ENCODE data around the gene RGS6. TPM values are rescaled to one million over a fixed set of nuclear protein-coding genes. Genes with fewer than 3 reads are reported as not detected.
A peak's percentile ranks its signal among the peaks of the same experiment; 100 is the strongest.

RGS6 gene
- polyA plus RNA-seq, 3 donors = not detected

GRCh38 chr14:72498646-72499045 lies 566.4 kb downstream of the RGS6 start:
- peaks cover 4 to 20% (median 11%) of the 10 kb centered on the region in 7 donors for H3K9me3 Mint-ChIP-seq
- H3K4me2 ChIP-seq (replicated peaks; ENCODE audit: extremely low read depth, low read length, poor library complexity, severe bottlenecking) = no peak overlapping the region
- no peak overlapping the region for H3K9ac ChIP-seq (ENCODE audit: insufficient read depth, low read length, poor library complexity, severe bottlenecking)
- 100% methylated on average over 6 of the region's 7 CpGs for WGBS (ENCODE audit: insufficient coverage)
- no peaks in the 10 kb centered on the region for H3K36me3 Mint-ChIP-seq
- H3K9me3 ChIP-seq (replicated peaks in 1 of 2; ENCODE audit: control insufficient read depth in 1 of 2, insufficient read depth in 1 of 2, low read length in 2 of 2) = peaks cover 3 to 6% of the 10 kb centered on the region in 2 donors
- no peak for DNase-seq
- H3K4me1 Mint-ChIP-seq = no peaks in the 10 kb centered on the region
- peaks cover 2 to 5% (median 2%) of the 10 kb centered on the region in 3 donors for H3K27me3 Mint-ChIP-seq (ENCODE audit: low read depth in 3 of 3)
- no peaks in the 10 kb centered on the region for H4K20me1 ChIP-seq (ENCODE audit: insufficient read depth, low read length)
- H3K27ac ChIP-seq (ENCODE audit: low read depth in 1 of 2, low read length in 2 of 2) = no peak overlapping the region
- H3K27ac Mint-ChIP-seq = peak overlapping the region in 1 of 7 donors; percentile 22
- no peak overlapping the region for H3K4me3 ChIP-seq (replicated peaks in 1 of 3; ENCODE audit: low read depth in 2 of 3, low read length in 3 of 3)
- no peak overlapping the region for H3K4me3 Mint-ChIP-seq
- TF ChIP-seq CTCF (IDR thresholded peaks at IDR 0.05) = no peak
- no peaks in the 10 kb centered on the region for H3K27me3 ChIP-seq (ENCODE audit: control insufficient read depth in 2 of 2, insufficient read depth in 2 of 2, low read length in 2 of 2)
- intact Hi-C loops (cut with micrococcal nuclease) = no loop called here
- no peaks in the 10 kb centered on the region for H3K79me2 ChIP-seq (ENCODE audit: insufficient read depth, low read length)
- no peaks in the 10 kb centered on the region for H3K36me3 ChIP-seq (replicated peaks in 1 of 2; ENCODE audit: control insufficient read depth in 1 of 2, insufficient read depth in 2 of 2, low read length in 2 of 2)
- H3K4me1 ChIP-seq (ENCODE audit: control insufficient read depth in 1 of 2, insufficient read depth in 2 of 2, low read length in 2 of 2) = no peaks in the 10 kb centered on the region
- H2AFZ ChIP-seq (ENCODE audit: insufficient read depth, low read depth, low read length, poor library complexity, severe bottlenecking) = no peak overlapping the region

GRCh38 chr14:72499746-72500145 lies 567.5 kb downstream of the RGS6 start:
- no peaks in the 10 kb centered on the region for H3K27me3 ChIP-seq (ENCODE audit: control insufficient read depth in 2 of 2, insufficient read depth in 2 of 2, low read length in 2 of 2)
- no peak for TF ChIP-seq CTCF (IDR thresholded peaks at IDR 0.05)

More at GRCh38 chr14:72499746-72500145, 567.5 kb downstream of the RGS6 start:
- WGBS (ENCODE audit: insufficient coverage) = 0% methylated on average over 1 of the region's 5 CpGs
- Histone ChIP-seq H3K27ac (ENCODE audit: low read depth in 1 of 2, low read length in 2 of 2) (no peak overlapping the region), H3K4me1 (ENCODE audit: control insufficient read depth in 1 of 2, insufficient read depth in 2 of 2, low read length in 2 of 2) (no peaks in the 10 kb centered on the region), H3K4me3 (replicated peaks in 1 of 3; ENCODE audit: low read depth in 2 of 3, low read length in 3 of 3) (no peak overlapping the region), H3K4me2 (replicated peaks; ENCODE audit: extremely low read depth, low read length, poor library complexity, severe bottlenecking) (no peak overlapping the region), H3K79me2 (ENCODE audit: insufficient read depth, low read length) (no peaks in the 10 kb centered on the region), H4K20me1 (ENCODE audit: insufficient read depth, low read length) (no peaks in the 10 kb centered on the region), H3K9me3 (replicated peaks in 1 of 2; ENCODE audit: control insufficient read depth in 1 of 2, insufficient read depth in 1 of 2, low read length in 2 of 2) (peaks cover 3 to 4% of the 10 kb centered on the region in 2 donors), H3K9ac (ENCODE audit: insufficient read depth, low read length, poor library complexity, severe bottlenecking) (no peak overlapping the region), H2AFZ (ENCODE audit: insufficient read depth, low read depth, low read length, poor library complexity, severe bottlenecking) (no peak overlapping the region), H3K36me3 (replicated peaks in 1 of 2; ENCODE audit: control insufficient read depth in 1 of 2, insufficient read depth in 2 of 2, low read length in 2 of 2) (no peaks in the 10 kb centered on the region)
- Mint-ChIP-seq H3K27me3 (ENCODE audit: low read depth in 3 of 3) (peaks cover 2 to 5% (median 2%) of the 10 kb centered on the region in 3 donors), H3K9me3 (peaks cover 2 to 17% (median 3%) of the 10 kb centered on the region in 7 donors), H3K4me1 (no peaks in the 10 kb centered on the region), H3K27ac (no peak overlapping the region), H3K4me3 (no peak overlapping the region), H3K36me3 (no peaks in the 10 kb centered on the region)
- no peak for DNase-seq
- intact Hi-C loops (cut with micrococcal nuclease) = no loop called here
